ENCODE results near the gene TLR10.

The TLR10 gene

GRCh38 chr4:38757945-38758600 lies 24.7 kb downstream of the TLR10 start:
- Histone ChIP-seq H3K4me2 (ENCODE audit: insufficient read depth, low read length) (no peak overlapping the region), H3K27me3 (ENCODE audit: insufficient read depth, low read length, poor library complexity) (no peaks in the 10 kb centered on the region), H3K4me1 (ENCODE audit: insufficient read depth, low read length) (no peaks in the 10 kb centered on the region), H3K9me3 (ENCODE audit: insufficient read depth, low read length, severe bottlenecking) (no peaks in the 10 kb centered on the region), H3K36me3 (ENCODE audit: insufficient read depth, low read length) (no peaks in the 10 kb centered on the region), H4K20me1 (ENCODE audit: insufficient read depth, low read length) (no peaks in the 10 kb centered on the region), H3K79me2 (ENCODE audit: insufficient read depth, low read length) (no peaks in the 10 kb centered on the region), H2AFZ (ENCODE audit: low read depth, low read length) (no peak overlapping the region), H3K9ac (ENCODE audit: low read depth, low read length) (no peak overlapping the region), H3K27ac (ENCODE audit: low read length) (no peak overlapping the region), H3K4me3 (ENCODE audit: low read depth in 1 of 2, low read length in 2 of 2) (no peak overlapping the region)
- DNase-seq (no peak), ATAC-seq (ENCODE audit: insufficient read depth, low read depth) (no peak)
- TF ChIP-seq EZH2 (IDR thresholded peaks at IDR 0.05; ENCODE audit: borderline replicate concordance, low read depth, low read length, severe bottlenecking): no peak
- TF ChIP-seq CTCF (IDR thresholded peaks at IDR 0.05; ENCODE audit: borderline replicate concordance, extremely low read depth, low read length, poor library complexity, severe bottlenecking): peak; percentile 53

GRCh38 chr4:38752941-38753806 lies 29.6 kb downstream of the TLR10 start:
- Histone ChIP-seq H3K4me2 (ENCODE audit: insufficient read depth, low read length) (no peak overlapping the region), H3K9ac (ENCODE audit: low read depth, low read length) (no peak overlapping the region), H4K20me1 (ENCODE audit: insufficient read depth, low read length) (no peaks in the 10 kb centered on the region), H3K4me3 (ENCODE audit: low read depth in 1 of 2, low read length in 2 of 2) (no peak overlapping the region), H3K27me3 (ENCODE audit: insufficient read depth, low read length, poor library complexity) (no peaks in the 10 kb centered on the region), H3K4me1 (ENCODE audit: insufficient read depth, low read length) (no peaks in the 10 kb centered on the region), H3K9me3 (ENCODE audit: insufficient read depth, low read length, severe bottlenecking) (no peaks in the 10 kb centered on the region), H3K36me3 (ENCODE audit: insufficient read depth, low read length) (no peaks in the 10 kb centered on the region), H3K27ac (ENCODE audit: low read length) (no peak overlapping the region), H3K79me2 (ENCODE audit: insufficient read depth, low read length) (no peaks in the 10 kb centered on the region), H2AFZ (ENCODE audit: low read depth, low read length) (no peak overlapping the region)
- ATAC-seq (ENCODE audit: insufficient read depth, low read depth) (peak; percentile 40; the same call in 1 of the 3 replicates), DNase-seq (peak; percentile 7)
- no peak for TF ChIP-seq CTCF (IDR thresholded peaks at IDR 0.05; ENCODE audit: borderline replicate concordance, extremely low read depth, low read length, poor library complexity, severe bottlenecking)
- no peak for TF ChIP-seq EZH2 (IDR thresholded peaks at IDR 0.05; ENCODE audit: borderline replicate concordance, low read depth, low read length, severe bottlenecking)

GRCh38 chr4:38752372-38752940 lies 30.3 kb downstream of the TLR10 start:
- H3K4me2 ChIP-seq (ENCODE audit: insufficient read depth, low read length): no peak overlapping the region
- no peaks in the 10 kb centered on the region for H3K36me3 ChIP-seq (ENCODE audit: insufficient read depth, low read length)
- H3K79me2 ChIP-seq (ENCODE audit: insufficient read depth, low read length): no peaks in the 10 kb centered on the region
- DNase-seq (no peak), ATAC-seq (ENCODE audit: insufficient read depth, low read depth) (no peak)
- peaks cover 5% of the 10 kb centered on the region for H3K9me3 ChIP-seq (ENCODE audit: insufficient read depth, low read length, severe bottlenecking)
- TF ChIP-seq EZH2 (IDR thresholded peaks at IDR 0.05; ENCODE audit: borderline replicate concordance, low read depth, low read length, severe bottlenecking) (no peak), CTCF (IDR thresholded peaks at IDR 0.05; ENCODE audit: borderline replicate concordance, extremely low read depth, low read length, poor library complexity, severe bottlenecking) (no peak)
- H3K4me3 ChIP-seq (ENCODE audit: low read depth in 1 of 2, low read length in 2 of 2): no peak overlapping the region
- no peak overlapping the region for H2AFZ ChIP-seq (ENCODE audit: low read depth, low read length)
- H3K9ac ChIP-seq (ENCODE audit: low read depth, low read length): no peak overlapping the region
- H3K27ac ChIP-seq (ENCODE audit: low read length): no peak overlapping the region
- no peaks in the 10 kb centered on the region for H3K27me3 ChIP-seq (ENCODE audit: insufficient read depth, low read length, poor library complexity)
- H3K4me1 ChIP-seq (ENCODE audit: insufficient read depth, low read length): no peaks in the 10 kb centered on the region
- no peaks in the 10 kb centered on the region for H4K20me1 ChIP-seq (ENCODE audit: insufficient read depth, low read length)
